ENCODE measurements around the gene ZSCAN12.

ZSCAN12 gene

GRCh38 chr6:28353356-28353755 lies 46.2 kb downstream of the ZSCAN12 start:
- no peak for DNase-seq

GRCh38 chr6:28351493-28351925 lies 48.0 kb downstream of the ZSCAN12 start:
- no peak for DNase-seq

GRCh38 chr6:28351087-28351486 lies 48.5 kb downstream of the ZSCAN12 start:
- no peak for DNase-seq

- peak; percentile 81 for DNase-seq
Observed at GRCh38 chr6:28349892-28350737, 49.4 kb downstream of the ZSCAN12 start, which contains the start of gene ZKSCAN3. Gene ZKSCAN3, plus strand, starts transcription at chr6:28349947. Its CDS starts 9,640 bp downstream, at chr6:28359587.

GRCh38 chr6:28349344-28349891 lies 50.1 kb downstream of the ZSCAN12 start:
- DNase-seq, result no peak

- DNase-seq, result no peak
Observed at GRCh38 chr6:28347119-28347518, 52.4 kb downstream of the ZSCAN12 start.

GRCh38 chr6:28345201-28345600 lies 54.3 kb downstream of the ZSCAN12 start:
- DNase-seq, result no peak

GRCh38 chr6:28343898-28344677 lies 55.5 kb downstream of the ZSCAN12 start:
- DNase-seq, result no peak

GRCh38 chr6:28340310-28341095 lies 59.0 kb downstream of the ZSCAN12 start:
- no peak for DNase-seq

- DNase-seq, result no peak
Observed at GRCh38 chr6:28337121-28337520, 62.4 kb downstream of the ZSCAN12 start.

- DNase-seq, result no peak
Observed at GRCh38 chr6:28336284-28337120, 63.0 kb downstream of the ZSCAN12 start.

GRCh38 chr6:28335564-28336283 lies 63.8 kb downstream of the ZSCAN12 start, which contains the start of gene ZSCAN31:
Gene ZSCAN31, minus strand, starts transcription at chr6:28336148. Its CDS starts 6,465 bp downstream, at chr6:28329683.
- peak; percentile 91 for DNase-seq

GRCh38 chr6:28335040-28335563 lies 64.4 kb downstream of the ZSCAN12 start:
- DNase-seq, result no peak

- DNase-seq, result no peak
Observed at GRCh38 chr6:28334286-28335039, 65.1 kb downstream of the ZSCAN12 start.

- DNase-seq, result no peak
Observed at GRCh38 chr6:28333599-28334018, 65.9 kb downstream of the ZSCAN12 start.

GRCh38 chr6:28333047-28333446 lies 66.5 kb downstream of the ZSCAN12 start:
- no peak for DNase-seq

GRCh38 chr6:28330041-28330440 lies 69.5 kb downstream of the ZSCAN12 start:
- DNase-seq, result no peak

Data from CD4-positive, alpha-beta T cell treated with Interferon gamma for 1 hour (primary cell).